NCI-H82 (cell line): ENCODE measurements around the gene OSBP2.
"Not testable (repeated sequence)": the region's sequence is repeated elsewhere in the genome, so short reads cannot be mapped to it uniquely, and the experiment has no call there.

Source experiments
- DNase-seq: peaks from one replicate; lab custom pipeline; 2025; lab: John Stamatoyannopoulos, UW

The OSBP2 gene

DNA sequence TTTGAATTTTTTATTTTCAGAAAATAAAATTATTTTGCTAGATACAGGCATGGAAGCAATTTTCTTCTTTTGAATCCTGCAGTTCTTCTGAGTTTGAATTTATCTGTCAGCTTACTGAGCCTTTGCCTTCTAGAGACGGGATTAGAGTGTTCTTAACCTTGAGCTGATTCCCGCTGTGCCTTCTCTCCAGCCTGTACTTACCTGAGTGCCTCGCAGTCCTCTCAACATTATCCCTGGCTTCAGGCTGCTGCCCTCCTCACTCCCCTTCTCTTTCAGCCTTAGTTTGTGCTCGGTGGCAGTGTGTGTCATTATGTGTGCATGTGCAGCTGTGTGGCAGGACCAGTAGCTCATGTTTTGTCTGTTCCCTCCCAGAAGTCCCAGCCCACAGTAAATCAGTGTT, 24.3 kb downstream of the OSBP2 start:
- DNase-seq: peak; percentile 30

DNA sequence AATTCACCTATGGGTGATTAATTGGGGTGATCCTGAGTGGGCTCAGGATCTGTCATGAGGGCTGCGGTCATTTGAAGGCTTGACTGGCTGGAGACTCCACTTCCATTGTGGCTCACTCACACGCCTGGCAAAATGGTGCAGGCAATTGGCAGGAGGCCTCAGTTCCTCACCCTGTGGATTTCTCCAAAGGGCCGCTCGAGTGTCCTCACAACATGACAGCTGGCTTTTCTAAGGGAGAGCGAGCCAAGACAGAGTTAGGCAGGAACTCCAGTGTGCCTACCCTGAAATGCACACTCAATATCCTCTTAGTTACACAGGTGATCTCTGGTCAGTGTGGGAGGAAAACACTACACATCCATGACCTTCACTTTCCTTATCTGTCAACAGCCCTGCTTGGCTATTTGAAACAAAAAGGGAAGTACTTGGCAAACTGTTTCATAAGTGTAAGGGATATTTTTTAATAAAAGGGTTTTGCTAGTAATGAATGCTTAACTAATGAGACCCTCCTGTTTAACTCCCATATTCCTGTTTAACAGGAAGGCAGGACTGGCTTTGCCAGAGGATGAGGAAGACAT, 25.7 kb downstream of the OSBP2 start:
- DNase-seq: no peak

- DNase-seq: no peak
Observed at GRCh38 chr22:30721741-30722140, 27.1 kb downstream of the OSBP2 start.

GRCh38 chr22:30728826-30729225, 34.2 kb downstream of the OSBP2 start:
- no peak for DNase-seq

- no peak for DNase-seq
Observed at GRCh38 chr22:30731658-30732057, 37.0 kb downstream of the OSBP2 start.

DNA sequence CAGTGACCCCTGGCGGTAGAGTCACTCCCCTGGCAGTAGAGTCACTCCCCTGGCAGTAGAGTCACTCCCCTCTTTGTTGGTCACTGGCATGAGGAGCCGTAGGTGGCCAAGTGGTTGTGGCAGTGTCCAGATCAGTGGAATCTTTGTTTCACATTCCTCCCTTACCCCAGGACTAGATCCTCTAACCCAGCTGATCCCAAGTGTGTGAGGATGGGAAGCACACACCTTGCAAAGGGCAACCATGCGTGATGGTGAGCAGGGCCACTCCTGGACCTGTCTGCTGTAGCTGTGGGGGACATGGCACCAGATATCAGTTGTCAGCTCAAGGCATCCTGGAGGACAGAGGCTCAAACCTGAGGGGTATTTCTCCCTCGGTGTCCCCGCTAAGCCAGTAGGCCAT, 37.8 kb downstream of the OSBP2 start:
- DNase-seq: no peak

GRCh38 chr22:30733181-30733631, 38.5 kb downstream of the OSBP2 start:
- DNase-seq: no peak

DNA sequence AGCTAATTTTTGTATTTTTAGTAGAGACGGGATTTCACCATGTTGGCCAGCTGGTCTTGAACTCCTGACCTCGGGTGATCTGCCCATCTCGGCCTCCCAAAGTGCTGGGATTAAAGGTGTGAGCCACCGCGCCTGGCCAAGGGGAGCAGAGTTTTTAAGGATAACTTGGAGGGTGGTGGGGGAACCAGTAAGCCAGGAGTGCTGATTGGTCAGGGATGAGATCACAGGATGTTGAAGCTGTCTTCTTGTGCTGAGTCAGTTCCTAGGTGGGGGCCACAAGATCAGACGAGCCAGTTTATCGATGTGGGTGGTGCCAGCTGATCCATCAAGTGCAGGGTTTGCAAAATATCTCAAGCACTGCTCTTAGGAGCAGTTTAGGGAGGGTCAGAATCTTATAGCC, 45.3 kb downstream of the OSBP2 start:
- DNase-seq: not testable (repeated sequence)

- DNase-seq: not testable (repeated sequence)
Observed at GRCh38 chr22:30740511-30740910, 45.8 kb downstream of the OSBP2 start.

- DNase-seq: no peak
Observed at GRCh38 chr22:30742291-30743256, 47.9 kb downstream of the OSBP2 start.

DNA sequence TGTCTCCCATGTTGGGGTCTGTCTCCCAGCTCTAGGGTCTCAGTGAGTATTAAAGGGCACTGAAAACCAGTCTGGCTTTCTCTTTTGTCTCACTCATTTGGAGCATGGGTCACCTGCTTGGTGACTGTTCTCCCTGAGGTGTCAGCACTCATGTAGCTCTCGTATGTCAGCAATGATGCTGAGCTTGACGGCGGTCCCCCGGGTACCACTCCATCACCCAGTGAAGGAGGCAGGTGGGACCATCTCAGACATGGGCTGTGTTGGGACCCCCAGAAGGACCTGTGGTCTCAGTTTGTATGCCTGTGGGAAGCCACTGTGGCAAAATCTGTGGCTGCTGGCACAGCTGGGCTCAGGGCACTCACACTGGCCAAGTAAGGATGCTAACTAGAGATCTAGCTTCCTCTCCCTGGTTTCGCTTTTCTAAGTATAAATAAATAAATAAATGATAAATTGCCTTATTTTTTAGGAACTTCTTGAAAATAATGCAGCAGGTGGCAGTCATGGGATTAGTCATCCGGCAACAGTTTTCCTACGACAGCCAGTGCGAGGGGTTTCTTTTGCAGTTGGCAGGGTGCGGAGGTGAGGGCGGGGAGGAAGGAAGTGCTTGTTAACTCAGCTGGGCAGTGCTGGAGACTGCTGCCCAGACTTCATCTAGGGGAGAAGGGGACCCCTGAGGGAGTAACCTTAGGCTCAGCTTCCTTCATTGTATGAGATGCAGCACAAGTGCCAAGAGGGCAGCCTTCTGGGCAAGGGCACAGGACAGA, 48.8 kb downstream of the OSBP2 start:
- no peak for DNase-seq

- no peak for DNase-seq
Observed at GRCh38 chr22:30744224-30744623, 49.5 kb downstream of the OSBP2 start.

- no peak for DNase-seq
Observed at GRCh38 chr22:30747493-30747892, 52.8 kb downstream of the OSBP2 start.

DNA sequence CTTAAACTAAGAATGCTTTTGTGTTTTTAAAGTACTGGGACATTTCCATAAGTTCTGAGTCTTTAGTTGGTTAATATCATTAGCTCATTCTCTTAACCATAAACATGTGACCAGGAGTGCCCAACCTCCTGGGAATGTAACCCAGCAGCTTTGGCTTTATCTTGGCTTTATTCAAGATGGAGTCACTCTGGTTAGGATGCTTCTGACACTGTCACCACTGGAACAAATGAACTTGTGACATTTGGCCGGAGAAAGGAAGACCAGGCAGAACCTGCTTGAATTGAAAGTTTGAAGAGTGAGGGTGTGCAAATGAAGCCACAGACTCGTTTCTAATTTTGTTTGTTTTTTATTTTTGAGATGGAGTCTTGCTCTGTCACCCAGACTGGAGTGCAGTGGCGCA, 54.6 kb downstream of the OSBP2 start:
- no peak for DNase-seq

- DNase-seq: no peak
Observed at GRCh38 chr22:30749849-30750248, 55.2 kb downstream of the OSBP2 start.

DNA sequence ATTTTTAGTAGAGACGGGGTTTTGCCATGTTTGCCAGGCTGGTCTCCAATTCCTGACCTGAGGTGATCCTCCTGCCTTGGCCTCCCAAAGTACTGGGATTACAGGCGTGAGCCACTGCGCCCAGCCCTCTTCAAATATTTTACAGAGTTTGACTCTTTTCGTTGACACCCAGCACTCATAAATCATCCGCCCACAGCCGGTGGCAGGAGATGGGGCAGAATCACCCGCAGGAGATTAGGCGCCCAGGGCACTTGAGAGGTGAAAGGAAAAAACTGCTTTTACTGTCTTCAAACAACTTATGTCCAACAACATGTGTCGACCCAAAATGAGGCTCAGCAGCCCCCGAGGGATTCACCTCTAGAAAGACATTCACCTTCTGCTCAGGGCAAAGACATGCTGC, 56.9 kb downstream of the OSBP2 start:
- DNase-seq: no peak

DNA sequence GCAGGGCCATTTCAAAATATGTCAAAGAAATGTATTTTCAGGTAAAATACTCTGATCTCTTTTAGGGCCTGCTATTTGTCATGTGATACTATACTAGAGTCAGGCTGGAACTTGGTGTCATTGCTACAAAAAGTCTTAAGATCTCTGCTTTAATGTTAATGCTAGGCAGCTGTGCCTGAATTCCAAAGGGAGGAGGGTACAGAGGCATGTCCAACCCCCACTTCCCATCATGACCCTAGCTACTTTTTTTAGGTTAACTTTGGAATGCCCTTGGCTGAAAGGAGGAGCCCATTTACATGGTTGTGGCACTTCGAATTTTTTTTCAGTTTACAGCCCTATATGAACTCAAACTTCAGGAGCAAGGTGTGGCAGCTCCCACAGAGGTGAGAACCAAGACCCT, 58.1 kb downstream of the OSBP2 start:
- DNase-seq: no peak

- no peak for DNase-seq
Observed at GRCh38 chr22:30753701-30754100, 59.0 kb downstream of the OSBP2 start.

- no peak for DNase-seq
Observed at GRCh38 chr22:30754521-30754920, 59.8 kb downstream of the OSBP2 start.

- peak; percentile 81 for DNase-seq
Observed at GRCh38 chr22:30754971-30755758, 60.5 kb downstream of the OSBP2 start.

DNA sequence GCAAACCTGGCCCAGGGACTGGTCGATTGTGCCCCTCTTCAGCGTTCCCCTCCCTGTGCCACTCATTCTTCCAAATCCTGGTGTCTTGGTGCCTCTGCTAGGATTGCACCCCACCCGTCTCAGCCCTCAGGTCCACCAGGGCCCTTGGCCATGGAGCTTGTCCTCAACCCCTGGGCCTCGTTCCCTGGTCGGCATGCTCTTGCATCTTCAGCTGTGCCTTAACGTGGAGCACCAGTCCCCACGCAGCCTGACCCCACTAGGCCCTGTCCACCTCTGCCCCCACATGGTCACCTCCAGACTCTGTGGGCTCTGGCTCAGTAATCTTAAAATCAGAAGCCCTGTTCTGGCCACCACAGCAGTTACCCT, 61.1 kb downstream of the OSBP2 start:
- no peak for DNase-seq
